Body of pancreas (tissue), 4 donors: ENCODE measurements around the gene RPL35. TPM values are rescaled to one million over a fixed set of nuclear protein-coding genes. Genes with fewer than 3 reads are reported as not detected.
A peak's percentile ranks its signal among the peaks of the same experiment; 100 is the strongest.

Experiments
- ATAC-seq: fragments of 150-250 bp; one replicate; pipeline ENCODE4 v1.9.1; 2016
- DNase-seq, 4 donors: peaks; one replicate each; pipeline ENCODE4 v3.0.0-alpha.2; 2019
- H3K27ac ChIP-seq, 4 donors: fragments of 200-600 bp; sonication (generic); 1 replicate in 3 of 4; 2 replicates in 1 of 4; pipeline versions ENCODE4 v1.5.1 to v1.6.1; 2016 to 2019; ENCODE audit warnings: mild to moderate bottlenecking in 1 of 4, mixed read lengths in 1 of 4, moderate library complexity in 1 of 4
- H3K27me3 ChIP-seq, 2 donors: fragments of 200-600 bp; sonication (generic); one replicate each; pipeline ENCODE4 v1.6.0; 2016; ENCODE audit warnings: mild to moderate bottlenecking in 1 of 2
- H3K36me3 ChIP-seq, 2 donors: fragments of 200-600 bp; sonication (generic); replicated peaks in 1 of 2; 2 replicates each; pipeline ENCODE4 v1.5.1; 2016; ENCODE audit warnings: low read depth in 2 of 2; ENCODE audit not compliant: insufficient read depth in 1 of 2
- H3K4me1 ChIP-seq: fragments of 200-600 bp; sonication (generic); one replicate; pipeline ENCODE4 v1.6.0; 2016
- H3K4me3 ChIP-seq, 2 donors: fragments of 200-600 bp; sonication (generic); 1 replicate in 1 of 2; 2 replicates in 1 of 2; pipeline ENCODE4 v1.5.1; 2016 to 2019
- H3K9me3 ChIP-seq, 3 donors: fragments of 200-600 bp; sonication (generic); 1 replicate in 2 of 3; 2 replicates in 1 of 3; pipeline ENCODE4 v1.5.1; 2016
- POLR2A ChIP-seq, 3 donors: fragments of 450-650 bp; IDR thresholded peaks; one replicate each; pipeline ENCODE4 v1.6.1; 2016; ENCODE audit warnings: antibody characterized with exemption in 3 of 3, mild to moderate bottlenecking in 2 of 3
- WGBS, 2 donors: methylation state at CpG; one replicate each; pipeline ENCODE4 v1.1.5; 2017; 5-methylcytosine and 5-hydroxymethylcytosine counted together
- intact Hi-C: fragments of 100-400 bp; cut with DNase I; formaldehyde crosslinking; loops from one replicate; pipeline ENCODE4 v1.15.1; 2023
- total RNA-seq, 2 donors: library from RNA; depleted of rRNA; stranded (reverse); fragments of >200 nt; gene quantifications; one replicate each; pipeline ENCODE4 v1.1.0, GENCODE V29; 2016
- TF ChIP-seq, protein P1 (sequence below), 7 experiments: fragments of 450-650 bp in 4 of 7; fragments of 200-600 bp in 3 of 7; sonication (generic) in 3 of 7; IDR thresholded peaks; one replicate each; pipeline ENCODE4 v1.5.1; 2016 to 2019; ENCODE audit warnings: antibody characterized with exemption in 7 of 7

The RPL35 gene
- 1,000 to 10,000 TPM; 1,031 to 1,035 TPM for total RNA-seq

DNA sequence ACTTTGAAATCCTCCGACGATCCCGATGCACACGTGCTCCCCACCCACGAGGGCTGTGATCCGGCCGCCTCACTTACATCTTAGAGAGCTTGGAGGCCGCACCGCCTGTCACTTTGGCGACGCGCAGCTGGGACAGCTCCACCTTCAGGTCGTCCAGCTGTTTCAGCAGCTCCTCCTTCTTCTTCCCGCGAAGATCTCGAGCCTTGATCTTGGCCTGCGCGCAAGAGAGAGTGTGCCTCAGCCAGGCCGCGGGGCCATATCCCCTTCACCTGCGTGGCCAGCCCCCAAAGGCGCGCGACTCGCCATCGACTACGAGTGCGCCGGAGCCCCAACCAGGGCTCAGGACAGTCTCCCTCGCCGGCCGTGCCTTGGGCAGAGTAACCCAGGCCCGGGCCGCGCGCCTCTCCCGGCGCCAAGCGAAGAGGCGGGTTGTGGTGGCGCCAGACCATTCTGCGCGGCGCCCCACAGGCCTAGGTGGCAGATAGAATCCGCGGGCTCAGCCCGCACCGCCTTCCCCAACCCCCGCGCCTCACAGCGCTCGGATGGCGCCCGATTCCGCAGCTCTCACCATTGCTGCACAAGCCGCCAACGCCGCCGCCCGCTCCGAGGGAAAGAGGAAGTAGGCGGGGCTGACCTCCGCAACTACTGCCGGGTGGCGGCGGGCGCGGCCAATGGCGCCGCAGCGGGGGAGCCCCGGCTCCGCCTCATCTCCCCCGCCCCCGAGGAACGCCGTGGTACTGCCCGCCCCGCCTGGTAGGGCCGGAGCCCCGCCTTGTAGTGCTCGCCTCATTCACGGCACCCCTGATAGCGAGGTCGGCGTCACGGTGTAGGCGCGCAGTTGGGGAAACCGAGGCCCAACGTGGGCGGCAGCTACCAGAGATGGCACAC, at the start of gene RPL35, which contains the start of gene ARPC5L:
RPL35 (minus strand) TSS at position 616 of the 888 bp plus-strand sequence; CDS start at position 571, 45 bp downstream.
ARPC5L (plus strand) TSS at position 789 of the 888 bp plus-strand sequence. CDS start 7,161 bp downstream, outside the sequence.
- peaks cover 51% of the 10 kb centered on the region for H3K4me1 ChIP-seq
- H3K27me3 ChIP-seq, result no peaks in the 10 kb centered on the region
- DNase-seq (peak; percentile 94 to 96 (median 94)), ATAC-seq (peak; percentile 95)
- H3K36me3 ChIP-seq, result peaks cover 14 to 25% of the 10 kb centered on the region in 2 donors
- no peaks in the 10 kb centered on the region for H3K9me3 ChIP-seq
- intact Hi-C loops, result no loop called here
- H3K27ac ChIP-seq, result peak within 1 kb of the TSS; percentile 65 to 97 (median 89)
- H3K4me3 ChIP-seq, result peak within 1 kb of the TSS; percentile 65 to 90
- TF ChIP-seq, protein P1, sequence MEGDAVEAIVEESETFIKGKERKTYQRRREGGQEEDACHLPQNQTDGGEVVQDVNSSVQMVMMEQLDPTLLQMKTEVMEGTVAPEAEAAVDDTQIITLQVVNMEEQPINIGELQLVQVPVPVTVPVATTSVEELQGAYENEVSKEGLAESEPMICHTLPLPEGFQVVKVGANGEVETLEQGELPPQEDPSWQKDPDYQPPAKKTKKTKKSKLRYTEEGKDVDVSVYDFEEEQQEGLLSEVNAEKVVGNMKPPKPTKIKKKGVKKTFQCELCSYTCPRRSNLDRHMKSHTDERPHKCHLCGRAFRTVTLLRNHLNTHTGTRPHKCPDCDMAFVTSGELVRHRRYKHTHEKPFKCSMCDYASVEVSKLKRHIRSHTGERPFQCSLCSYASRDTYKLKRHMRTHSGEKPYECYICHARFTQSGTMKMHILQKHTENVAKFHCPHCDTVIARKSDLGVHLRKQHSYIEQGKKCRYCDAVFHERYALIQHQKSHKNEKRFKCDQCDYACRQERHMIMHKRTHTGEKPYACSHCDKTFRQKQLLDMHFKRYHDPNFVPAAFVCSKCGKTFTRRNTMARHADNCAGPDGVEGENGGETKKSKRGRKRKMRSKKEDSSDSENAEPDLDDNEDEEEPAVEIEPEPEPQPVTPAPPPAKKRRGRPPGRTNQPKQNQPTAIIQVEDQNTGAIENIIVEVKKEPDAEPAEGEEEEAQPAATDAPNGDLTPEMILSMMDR (IDR thresholded peaks at IDR 0.05), result peak in 2 of 7 experiments; percentile 2 to 12
- peak; percentile 66 to 89 (median 86) for TF ChIP-seq POLR2A (IDR thresholded peaks at IDR 0.05)
- 0 to 1% methylated on average over 5 to 71 of the region's 92 CpGs for WGBS, 2 donors

DNA sequence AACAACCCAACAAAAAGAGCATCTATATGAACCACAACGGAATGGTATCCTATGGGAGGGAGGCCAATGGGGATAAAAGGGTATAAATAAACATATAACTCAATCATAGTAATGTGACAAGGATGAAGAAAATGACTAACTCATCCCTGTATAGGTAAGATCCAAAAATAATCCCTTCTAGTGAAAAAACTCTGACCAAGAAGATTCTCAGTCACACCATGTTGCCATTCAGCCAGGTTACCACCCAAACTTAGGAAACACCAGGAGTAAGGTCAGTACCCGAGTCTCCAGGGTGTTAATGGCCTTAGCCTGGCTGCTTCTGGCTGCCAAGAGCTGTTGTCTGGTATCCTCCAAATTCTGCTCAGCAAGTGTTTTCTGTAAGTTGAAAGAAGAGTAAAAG, 46.3 kb upstream of the RPL35 start:
- Histone ChIP-seq H3K9me3 (no peaks in the 10 kb centered on the region), H3K36me3 (peaks cover 0 to 11% of the 10 kb centered on the region in 2 donors), H3K27me3 (no peaks in the 10 kb centered on the region), H3K4me1 (peaks cover 21% of the 10 kb centered on the region), H3K4me3 (no peak overlapping the region), H3K27ac (no peak overlapping the region)
- DNase-seq (no peak), ATAC-seq (no peak)
- intact Hi-C loops, result no loop called here
- WGBS, 2 donors, result 66 to 78% methylated on average over 2 of the region's 2 CpGs
- TF ChIP-seq POLR2A (IDR thresholded peaks at IDR 0.05), result no peak
- TF ChIP-seq, protein P1 (IDR thresholded peaks at IDR 0.05), result no peak

DNA sequence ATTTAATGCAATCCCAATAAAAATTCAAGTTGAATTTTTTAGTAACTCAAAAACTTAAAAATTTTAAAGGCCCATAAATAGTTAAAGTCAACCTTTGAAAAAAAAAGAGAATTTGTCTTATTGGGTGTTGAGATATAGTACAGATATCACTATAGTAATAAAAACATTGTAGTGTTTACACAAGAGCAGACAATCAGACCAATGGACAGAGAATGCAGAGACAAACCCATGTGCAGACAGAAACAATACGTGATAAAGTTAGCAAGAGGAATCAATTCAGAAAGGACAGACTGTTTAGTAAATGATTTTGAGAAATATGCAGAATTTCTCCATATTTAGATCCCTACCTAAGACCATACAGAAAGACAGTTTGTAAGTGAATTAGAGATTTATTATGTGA, 45.2 kb upstream of the RPL35 start:
- 16 to 24% methylated on average over 1 of the region's 1 CpG for WGBS, 2 donors
- H3K36me3 ChIP-seq, result peaks cover 0 to 13% of the 10 kb centered on the region in 2 donors
- no peak overlapping the region for H3K4me3 ChIP-seq
- intact Hi-C loops, result no loop called here
- peaks cover 21% of the 10 kb centered on the region for H3K4me1 ChIP-seq
- H3K27me3 ChIP-seq, result no peaks in the 10 kb centered on the region
- no peak for TF ChIP-seq POLR2A (IDR thresholded peaks at IDR 0.05)
- TF ChIP-seq, protein P1 (IDR thresholded peaks at IDR 0.05), result no peak
- H3K27ac ChIP-seq, result no peak overlapping the region
- DNase-seq, result no peak
- H3K9me3 ChIP-seq, result no peaks in the 10 kb centered on the region
- ATAC-seq, result no peak

DNA sequence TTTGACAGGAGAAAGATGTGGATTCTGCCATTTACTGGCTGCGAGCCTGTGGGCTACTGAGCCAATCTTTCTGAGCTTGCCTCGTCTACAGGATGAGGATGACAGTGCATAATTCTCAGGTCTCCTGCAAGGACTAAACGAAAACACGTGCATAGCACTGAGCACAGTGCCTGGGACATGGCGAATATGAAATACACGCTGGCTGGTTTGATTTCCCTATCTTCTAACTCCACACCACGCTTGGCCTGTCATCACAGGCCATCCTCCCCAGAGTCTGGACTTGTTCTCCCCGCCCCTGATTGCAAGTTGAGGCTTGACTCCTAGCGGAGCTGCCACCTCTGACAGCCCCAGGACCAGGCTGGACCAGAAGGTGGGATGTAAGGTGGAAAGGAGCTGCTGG, 38.1 kb upstream of the RPL35 start:
- intact Hi-C loops, result no loop called here
- no peak for DNase-seq
- H3K27me3 ChIP-seq, result no peaks in the 10 kb centered on the region
- H3K36me3 ChIP-seq, result peaks cover 0 to 12% of the 10 kb centered on the region in 2 donors
- H3K4me3 ChIP-seq, result no peak overlapping the region
- H3K4me1 ChIP-seq, result no peaks in the 10 kb centered on the region
- 91 to 95% methylated on average over 9 of the region's 9 CpGs for WGBS, 2 donors
- H3K9me3 ChIP-seq, result no peaks in the 10 kb centered on the region
- no peak for TF ChIP-seq POLR2A (IDR thresholded peaks at IDR 0.05)
- TF ChIP-seq, protein P1 (IDR thresholded peaks at IDR 0.05), result no peak
- no peak overlapping the region for H3K27ac ChIP-seq
- no peak for ATAC-seq
